ENCODE results near the gene ZIC5.

GRCh38 chr13:99972190-99972731, 694 bp upstream of the ZIC5 start:
- TF ChIP-seq CTCF (IDR thresholded peaks at IDR 0.05) (no peak), POLR2AphosphoS5 (IDR thresholded peaks at IDR 0.05) (no peak)

Measured in prostate gland (tissue), 2 donors.